D341Med (cell line): ENCODE results near the gene ABI3BP.

Experiments used
- DNase-seq: peaks from one replicate; pipeline ENCODE4 v3.0.0; 2012; ENCODE audit warnings: low spot score

ABI3BP gene

DNA sequence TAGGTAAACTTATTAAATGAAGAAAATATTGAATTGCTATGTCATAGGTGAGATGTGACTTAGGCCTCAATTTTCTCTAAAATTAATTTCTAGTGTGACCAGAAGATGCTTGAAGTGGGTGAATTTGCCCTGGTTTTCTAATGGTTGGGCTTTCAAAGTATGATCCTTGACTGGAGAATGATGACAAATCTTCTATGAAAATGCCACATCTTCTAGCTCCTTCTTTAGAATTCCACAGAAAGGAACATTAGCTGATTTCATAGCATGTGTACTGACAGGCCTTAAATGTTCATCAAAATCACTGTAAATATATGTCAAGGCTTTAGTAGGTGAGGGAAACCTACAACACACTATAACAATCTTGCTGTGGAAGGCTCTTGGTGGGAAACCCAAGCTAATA, 8.9 kb downstream of the ABI3BP start:
- no peak for DNase-seq

GRCh38 chr3:100982710-100983109, 10.5 kb downstream of the ABI3BP start:
- DNase-seq = no peak

DNA sequence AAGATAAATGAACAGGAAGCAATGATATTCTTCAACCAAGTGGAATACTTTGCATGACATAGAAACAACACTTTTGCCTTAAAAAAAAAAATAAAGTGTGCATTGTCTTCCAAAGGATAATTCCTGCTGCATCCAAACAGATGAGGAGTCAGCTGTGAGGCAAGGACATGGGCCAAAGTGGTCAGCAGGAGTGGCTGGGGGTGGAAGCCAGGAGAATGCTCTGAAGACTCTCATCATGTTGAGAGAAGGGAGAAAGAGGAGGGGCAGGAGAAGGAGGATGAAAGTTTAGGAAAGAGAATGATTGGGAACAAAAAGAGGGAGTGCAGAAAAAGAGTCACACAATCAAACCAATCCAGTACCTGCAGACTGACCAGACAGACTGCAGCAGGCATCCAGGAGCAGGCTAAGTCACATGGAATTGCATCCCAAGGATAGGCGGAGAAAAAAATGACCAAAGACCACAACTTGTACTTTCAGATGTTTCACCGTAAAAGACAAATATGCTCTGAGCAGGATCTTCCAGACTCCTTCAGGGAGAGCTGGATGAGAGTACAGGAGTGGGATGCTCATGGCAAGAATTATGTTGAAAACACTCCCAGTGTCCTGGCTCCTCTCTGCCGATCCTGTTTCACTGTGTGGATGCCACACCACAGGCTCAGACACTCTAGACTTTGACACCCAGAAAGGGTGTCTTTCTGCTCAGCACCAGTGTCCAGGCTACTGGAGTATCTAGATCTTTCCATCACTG, 11.9 kb downstream of the ABI3BP start:
- no peak for DNase-seq

DNA sequence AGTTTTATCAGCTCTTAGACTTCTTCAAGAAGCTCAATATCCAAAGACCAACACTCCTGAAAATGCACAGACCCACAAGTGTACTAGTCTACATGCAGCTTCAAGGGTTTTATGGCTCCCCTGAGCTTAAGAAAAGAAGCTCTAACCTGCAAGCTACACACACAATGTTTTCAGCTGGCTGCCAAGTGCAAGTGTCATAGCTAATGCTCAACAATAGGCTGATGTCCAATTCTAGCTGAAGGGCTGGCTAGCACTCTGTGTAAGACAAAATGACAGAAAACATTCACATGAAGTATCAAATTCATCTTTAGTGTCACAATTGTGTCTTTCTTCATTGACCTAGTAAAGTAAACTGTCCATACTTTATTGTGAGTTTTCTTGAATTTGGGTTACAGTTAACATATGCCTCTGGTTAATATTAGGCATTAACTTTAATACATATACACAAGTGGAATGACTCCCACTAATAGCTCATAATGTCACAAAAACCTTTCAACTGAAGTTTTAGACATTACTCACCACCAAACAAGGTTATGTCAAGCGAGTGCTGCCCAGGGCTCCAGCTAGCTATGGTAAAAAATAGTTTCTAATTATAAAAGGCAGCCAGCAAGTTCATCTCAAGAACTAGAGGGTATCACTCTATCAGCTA, 15.1 kb downstream of the ABI3BP start:
- no peak for DNase-seq

DNA sequence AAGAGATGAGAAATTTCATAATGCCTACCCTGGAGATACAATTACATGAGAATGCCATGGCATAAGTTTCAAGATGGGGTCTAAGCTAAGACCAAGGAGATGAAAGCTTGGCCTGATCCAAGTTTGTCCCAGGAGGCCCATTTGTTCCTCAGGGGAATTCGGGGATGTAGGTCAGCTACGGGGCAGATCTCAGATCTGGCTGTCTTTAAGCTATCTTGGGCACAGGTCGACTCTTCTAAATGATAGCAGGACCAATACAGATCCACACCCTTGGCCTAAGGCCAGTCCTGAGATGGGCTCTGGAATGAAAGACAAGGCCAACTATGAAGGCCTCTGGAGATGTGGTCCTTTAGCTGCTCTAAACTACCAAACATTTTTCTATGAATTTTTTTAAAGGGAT, 16.6 kb downstream of the ABI3BP start:
- no peak for DNase-seq

DNA sequence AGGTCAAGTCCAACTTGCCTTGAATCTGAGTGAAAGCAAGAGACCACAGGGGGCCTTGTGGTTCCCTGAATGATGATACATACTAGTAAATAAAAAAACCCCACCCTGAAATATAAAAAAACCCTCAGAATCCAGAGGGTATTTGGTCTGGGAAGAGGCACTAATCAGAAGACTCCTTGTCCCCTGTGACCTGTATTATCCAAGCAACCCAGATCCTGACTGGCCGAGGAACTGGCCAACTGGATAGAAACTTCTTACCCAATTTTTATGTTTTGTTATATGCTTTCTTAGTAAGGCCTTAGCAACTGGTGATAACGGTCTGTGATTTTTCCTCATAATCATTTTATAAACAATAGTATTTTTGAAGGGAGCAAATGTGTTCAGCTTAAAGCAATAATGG, 17.5 kb downstream of the ABI3BP start:
- DNase-seq = no peak

DNA sequence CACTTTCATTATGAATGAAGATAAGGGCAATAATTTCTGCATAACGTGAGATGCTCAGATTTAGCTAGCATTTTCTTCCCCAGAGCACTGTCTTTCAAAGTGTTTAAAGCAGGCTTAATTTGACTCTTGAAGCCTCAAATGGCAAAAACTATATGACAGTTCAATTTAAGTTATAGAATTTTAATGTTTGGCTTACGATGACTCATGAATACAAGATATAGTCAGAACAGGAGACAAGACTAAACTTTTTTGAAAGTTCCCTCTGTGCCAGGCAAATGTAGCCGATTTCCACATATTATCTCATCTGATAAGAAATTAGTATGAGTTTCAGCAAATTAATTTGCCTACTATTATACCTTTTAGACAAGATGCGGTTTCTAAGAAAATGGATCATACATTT, 19.6 kb downstream of the ABI3BP start:
- DNase-seq = no peak

DNA sequence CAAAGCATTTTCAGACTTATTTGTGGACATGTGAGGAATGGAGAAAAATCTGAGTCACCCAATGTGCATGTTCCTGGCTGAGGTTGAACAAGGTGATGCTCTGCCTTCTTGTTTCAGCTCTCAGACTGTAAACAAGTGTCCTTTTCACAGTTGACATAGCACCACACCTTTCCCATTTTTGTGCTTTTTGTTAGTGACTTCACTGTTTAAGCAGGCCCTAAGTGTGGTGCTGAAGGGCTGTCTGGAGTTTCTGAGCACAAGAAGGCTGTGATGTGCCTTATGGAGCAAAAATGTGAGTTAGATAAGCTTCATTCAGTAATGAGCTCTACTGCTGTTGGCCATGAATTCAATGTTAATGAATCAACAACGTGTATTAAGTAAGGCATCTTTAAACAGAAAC, 20.4 kb downstream of the ABI3BP start:
- DNase-seq = no peak

GRCh38 chr3:100972301-100972844, 20.8 kb downstream of the ABI3BP start:
- no peak for DNase-seq

- DNase-seq = no peak
These were observed 21.4 kb downstream of the ABI3BP start for GRCh38 chr3:100971798-100972197.

- DNase-seq = no peak
These were observed 22.7 kb downstream of the ABI3BP start for GRCh38 chr3:100970477-100970990.

DNA sequence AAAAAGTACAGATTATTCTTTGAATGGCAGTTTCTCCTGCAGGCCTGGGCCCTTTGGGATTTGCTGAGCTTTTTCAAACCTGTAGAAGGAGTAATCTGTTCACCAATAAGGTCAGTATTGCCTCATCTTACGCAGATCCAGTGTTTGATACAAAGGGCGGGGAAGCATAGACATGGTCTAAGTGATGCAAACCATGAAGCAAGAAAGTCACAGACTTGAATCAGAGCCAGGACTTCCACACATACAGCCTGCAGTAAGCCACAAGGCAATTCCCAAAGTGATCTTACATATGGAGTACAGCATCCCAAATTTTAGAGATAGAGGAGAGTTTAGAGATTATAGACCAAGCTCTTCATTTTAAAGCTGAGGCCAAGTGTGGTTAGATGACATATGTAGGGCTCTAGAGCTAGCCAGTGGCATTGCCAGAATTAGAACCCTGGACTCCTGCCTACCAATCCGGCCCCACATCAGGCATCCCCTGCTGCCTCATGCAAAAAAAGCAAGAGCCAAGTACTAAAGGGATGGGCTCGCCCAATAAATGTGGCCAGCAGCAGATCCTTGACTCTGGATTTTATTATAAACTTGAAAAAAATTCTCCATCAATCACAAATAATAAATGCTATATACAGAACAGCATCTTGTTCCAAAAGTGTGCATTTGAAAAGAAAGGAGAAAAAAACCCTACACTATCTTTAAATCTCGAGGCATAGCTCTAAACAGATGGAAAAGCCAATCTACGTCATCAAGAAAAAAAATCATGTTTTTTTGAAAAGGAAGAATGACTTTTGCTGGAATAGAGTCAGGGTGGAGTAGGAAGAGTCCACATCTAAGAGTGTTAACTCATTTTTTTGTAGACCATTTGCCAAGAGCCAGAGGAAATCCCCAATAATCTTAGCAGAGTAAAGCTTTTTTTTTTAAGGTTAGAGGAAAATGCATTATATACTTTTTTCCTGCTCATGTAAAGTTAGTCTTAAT, 24.0 kb downstream of the ABI3BP start:
- no peak for DNase-seq

GRCh38 chr3:100966807-100967206, 26.4 kb downstream of the ABI3BP start:
- no peak for DNase-seq

GRCh38 chr3:100966049-100966491, 27.2 kb downstream of the ABI3BP start:
- DNase-seq = no peak

DNA sequence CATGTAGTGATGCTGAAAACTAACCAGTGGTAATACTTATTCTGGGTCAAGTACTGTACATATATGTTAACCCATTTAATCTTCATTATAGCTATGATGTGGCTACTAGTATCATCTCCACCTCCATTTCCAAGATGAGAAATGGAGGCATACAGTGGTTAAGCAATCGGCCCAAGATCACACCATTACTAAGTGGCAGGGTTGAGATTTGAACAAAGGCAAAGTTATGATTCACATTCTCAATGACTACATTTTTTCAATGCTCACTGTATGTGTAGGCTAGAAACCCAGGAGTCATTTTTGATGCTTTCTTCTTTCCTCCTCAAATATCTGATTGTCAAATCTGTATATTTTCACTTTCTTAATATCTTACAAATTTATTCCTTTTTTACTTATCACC, 30.2 kb downstream of the ABI3BP start:
- no peak for DNase-seq

DNA sequence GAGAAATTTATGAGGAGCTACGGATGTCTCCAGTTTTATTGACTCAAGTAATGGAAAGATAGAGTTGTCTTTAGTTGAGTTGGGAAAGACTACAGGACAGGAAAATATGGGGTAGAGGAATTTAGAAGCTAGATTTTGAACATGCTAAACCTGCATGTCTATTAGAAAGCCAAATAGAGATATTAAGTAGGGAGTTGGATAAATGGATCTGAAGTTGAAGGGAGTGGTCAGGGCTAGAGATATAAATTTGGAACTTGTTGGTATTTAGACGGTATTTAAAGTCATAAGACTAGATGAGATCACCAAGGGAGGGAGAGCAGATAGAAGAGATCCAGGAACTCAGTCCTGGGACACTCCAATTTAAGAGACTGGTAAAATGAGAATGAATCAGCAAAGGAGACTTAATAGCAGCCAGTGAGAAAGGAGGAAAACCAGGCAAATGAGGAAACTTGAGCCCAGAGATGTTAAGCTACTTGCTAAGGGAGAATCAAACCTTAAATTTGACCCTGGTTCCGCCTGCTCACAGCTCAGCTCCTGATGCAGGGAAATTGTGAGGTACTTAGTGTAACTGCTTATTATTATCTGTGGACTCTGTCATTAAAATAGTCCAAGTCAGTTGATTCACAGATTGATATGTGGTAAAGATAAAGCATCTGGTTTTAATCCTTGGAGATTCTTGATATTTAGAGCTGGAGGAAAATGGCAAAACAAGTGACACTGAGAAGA, 35.8 kb downstream of the ABI3BP start:
- no peak for DNase-seq

DNA sequence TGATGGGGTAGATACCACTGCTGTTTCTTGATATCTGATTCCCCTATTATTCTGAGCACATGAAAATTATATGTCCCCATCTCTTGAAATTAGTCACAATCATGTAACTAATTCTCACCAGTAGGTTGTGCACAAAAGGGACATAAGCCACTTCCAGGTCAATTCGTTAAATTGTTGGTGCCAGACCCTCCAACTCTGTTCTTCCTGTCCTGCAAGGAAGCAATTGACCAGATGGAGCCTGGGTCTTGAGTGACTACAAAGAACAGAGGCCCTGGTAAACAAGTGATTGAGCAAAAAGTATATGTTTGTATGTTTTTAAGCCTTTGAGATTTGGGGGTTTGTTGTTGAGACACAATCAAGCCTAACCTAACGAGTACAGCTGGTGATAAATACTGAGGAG, 36.9 kb downstream of the ABI3BP start:
- DNase-seq = no peak

GRCh38 chr3:100954990-100955389, 38.2 kb downstream of the ABI3BP start:
- no peak for DNase-seq

DNA sequence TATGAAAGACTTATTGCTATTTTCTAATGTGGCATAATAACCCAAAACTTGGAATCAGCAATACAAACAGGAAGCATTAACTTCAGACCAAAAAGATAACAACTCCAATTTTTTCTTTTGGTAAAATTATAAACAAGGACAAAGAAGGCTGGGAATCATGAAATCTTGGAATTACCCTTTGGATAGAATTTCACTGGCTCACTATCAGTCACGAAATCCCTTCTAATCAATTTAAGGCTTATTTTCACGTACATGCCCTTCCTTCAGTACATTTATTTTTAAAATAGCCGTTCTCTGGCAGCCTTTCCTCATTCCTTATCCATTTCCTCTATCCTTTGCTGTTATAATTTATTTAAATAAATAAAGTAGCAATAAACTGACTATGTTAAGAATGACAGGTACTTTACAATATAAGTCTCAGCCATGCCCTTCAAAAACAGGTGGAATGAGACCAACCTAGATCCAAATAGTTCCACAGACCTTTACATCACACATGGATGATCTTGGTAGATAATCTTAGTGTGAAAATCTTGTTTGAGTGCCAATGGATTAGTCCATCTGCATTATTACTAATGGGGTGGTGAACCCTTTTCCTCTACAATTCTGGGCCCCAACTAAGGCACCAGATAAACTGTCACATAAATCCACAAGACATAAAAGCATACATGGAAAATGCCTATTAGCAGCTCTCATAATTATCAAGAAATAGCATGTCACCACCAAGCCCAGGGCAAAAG, 38.9 kb downstream of the ABI3BP start:
- DNase-seq = no peak

DNA sequence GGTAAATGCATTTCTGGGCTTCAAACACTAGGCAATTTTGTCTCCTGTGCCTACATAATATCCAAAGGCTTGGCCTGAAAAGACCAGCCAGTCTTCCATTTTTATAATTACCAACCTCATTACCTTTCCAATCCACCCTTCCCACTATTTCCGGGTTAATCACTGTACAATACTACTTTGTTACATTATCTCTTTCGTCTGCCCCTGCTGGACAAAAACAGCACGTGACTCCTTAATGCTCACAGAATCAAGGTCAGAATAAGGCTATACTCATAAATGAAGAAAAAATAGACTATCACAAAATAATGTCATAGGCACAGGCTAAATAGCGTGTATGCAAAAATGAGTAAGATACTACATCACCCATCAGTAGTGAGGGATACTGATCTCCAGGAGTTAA, 40.1 kb downstream of the ABI3BP start:
- DNase-seq = no peak

GRCh38 chr3:100947119-100947518, 46.1 kb downstream of the ABI3BP start:
- no peak for DNase-seq
